ENCODE data around the gene ANKFY1.

The ANKFY1 gene

DNA sequence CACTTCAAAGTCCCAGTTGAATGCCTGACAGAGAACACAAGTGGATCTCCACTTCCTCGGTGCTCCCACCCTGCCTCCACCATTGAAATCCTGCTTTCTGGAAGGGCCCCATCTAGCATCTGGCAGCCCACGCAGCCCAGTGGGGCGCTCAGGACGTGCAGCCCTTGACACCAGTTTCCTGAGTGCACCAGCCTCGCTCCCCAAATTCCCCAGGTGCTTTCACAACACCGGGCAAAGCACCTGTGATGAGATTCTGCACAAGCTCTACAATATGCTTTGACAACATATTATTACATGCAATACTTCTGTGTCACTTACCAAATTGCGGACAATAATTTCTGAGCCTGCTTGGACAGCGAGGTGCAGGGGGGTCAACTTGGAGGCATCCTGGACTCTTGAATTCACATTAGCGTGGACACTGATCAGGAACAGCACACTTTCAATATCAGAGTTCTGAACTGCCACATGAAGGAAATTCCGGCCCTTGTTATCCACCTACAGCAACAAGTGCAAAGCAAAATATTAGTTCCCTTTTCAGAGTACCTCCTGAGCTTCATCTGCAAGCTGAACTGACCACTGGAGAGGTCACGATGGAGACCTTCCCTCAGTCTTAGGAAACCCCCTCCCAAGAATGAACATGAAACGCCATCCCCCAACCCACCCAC lies 86.8 kb downstream of the ANKFY1 start:
- no peak overlapping the region for H3K4me3 ChIP-seq (ENCODE audit: low read length)
- no peak overlapping the region for H3K27ac ChIP-seq (ENCODE audit: low read length)

DNA sequence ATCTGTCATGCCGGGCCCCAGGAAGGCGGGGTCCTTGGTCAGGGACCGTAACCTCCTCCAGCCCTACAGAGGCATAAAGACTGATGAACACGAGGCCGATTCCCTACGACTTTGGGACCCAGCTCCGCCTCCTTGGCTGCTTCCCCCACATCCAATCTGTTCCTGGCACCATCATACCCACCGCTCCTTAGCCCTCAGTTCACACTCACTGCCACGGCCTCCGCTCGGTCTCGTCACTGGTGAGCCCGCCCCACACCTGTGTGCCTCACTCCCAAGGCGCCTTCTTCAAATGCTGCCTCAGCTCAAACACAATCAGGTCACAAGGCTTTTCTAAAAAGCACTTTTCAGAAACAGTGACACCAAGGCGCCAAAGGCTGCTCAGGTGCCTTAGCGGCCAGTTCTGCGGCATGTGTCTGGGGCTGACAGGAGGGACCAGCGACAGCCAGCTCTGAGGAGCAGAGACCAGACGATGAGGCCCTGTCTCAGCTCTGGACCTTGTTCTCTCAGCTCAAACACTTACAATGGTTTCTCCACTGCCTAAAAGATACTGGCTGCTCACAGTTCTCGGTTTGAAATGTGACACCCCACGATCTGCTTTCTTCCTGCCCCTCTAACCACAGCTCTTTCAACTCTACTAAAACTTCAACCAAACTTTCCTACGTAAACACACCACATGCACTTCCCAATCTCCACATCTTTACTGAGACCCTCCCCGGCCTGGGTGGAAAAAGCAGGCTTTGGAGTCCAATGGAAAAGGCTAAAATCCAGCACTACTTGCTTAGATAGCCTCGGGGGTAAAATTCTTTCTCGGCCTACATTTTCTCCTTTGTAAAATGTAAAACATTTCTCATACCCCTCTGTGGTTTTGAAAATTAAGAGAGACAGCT lies 87.6 kb downstream of the ANKFY1 start:
- H3K79me2 ChIP-seq (ENCODE audit: low read length), result no peaks in the 10 kb centered on the region
- no peaks in the 10 kb centered on the region for H4K20me1 ChIP-seq (ENCODE audit: insufficient read depth, low read length)
- H2AFZ ChIP-seq (ENCODE audit: low read depth, low read length), result no peak overlapping the region
- no peaks in the 10 kb centered on the region for H3K4me1 ChIP-seq (ENCODE audit: low read length)
- TF ChIP-seq EZH2phosphoT487 (IDR thresholded peaks at IDR 0.05; ENCODE audit: low read depth), result no peak
- TF ChIP-seq, protein P1, sequence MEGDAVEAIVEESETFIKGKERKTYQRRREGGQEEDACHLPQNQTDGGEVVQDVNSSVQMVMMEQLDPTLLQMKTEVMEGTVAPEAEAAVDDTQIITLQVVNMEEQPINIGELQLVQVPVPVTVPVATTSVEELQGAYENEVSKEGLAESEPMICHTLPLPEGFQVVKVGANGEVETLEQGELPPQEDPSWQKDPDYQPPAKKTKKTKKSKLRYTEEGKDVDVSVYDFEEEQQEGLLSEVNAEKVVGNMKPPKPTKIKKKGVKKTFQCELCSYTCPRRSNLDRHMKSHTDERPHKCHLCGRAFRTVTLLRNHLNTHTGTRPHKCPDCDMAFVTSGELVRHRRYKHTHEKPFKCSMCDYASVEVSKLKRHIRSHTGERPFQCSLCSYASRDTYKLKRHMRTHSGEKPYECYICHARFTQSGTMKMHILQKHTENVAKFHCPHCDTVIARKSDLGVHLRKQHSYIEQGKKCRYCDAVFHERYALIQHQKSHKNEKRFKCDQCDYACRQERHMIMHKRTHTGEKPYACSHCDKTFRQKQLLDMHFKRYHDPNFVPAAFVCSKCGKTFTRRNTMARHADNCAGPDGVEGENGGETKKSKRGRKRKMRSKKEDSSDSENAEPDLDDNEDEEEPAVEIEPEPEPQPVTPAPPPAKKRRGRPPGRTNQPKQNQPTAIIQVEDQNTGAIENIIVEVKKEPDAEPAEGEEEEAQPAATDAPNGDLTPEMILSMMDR (IDR thresholded peaks at IDR 0.05; ENCODE audit: low read depth, low read length), result no peak
- no peak overlapping the region for H3K4me2 ChIP-seq (ENCODE audit: low read length)
- H3K9ac ChIP-seq (ENCODE audit: low read length), result no peak overlapping the region
- H3K27me3 ChIP-seq (ENCODE audit: low read depth, low read length), result no peaks in the 10 kb centered on the region
- H3K36me3 ChIP-seq (replicated peaks; ENCODE audit: low read depth, low read length), result peaks cover 2% of the 10 kb centered on the region
- H3K9me3 ChIP-seq (ENCODE audit: insufficient read depth, low read length), result no peaks in the 10 kb centered on the region
- H3K27ac ChIP-seq (ENCODE audit: low read length), result no peak overlapping the region
- H3K4me3 ChIP-seq (ENCODE audit: low read length), result no peak overlapping the region

More for the DNA sequence above, 86.8 kb downstream of the ANKFY1 start:
- no peaks in the 10 kb centered on the region for H3K4me1 ChIP-seq (ENCODE audit: low read length)
- peaks cover 2% of the 10 kb centered on the region for H3K36me3 ChIP-seq (replicated peaks; ENCODE audit: low read depth, low read length)
- no peak overlapping the region for H3K4me2 ChIP-seq (ENCODE audit: low read length)
- no peaks in the 10 kb centered on the region for H3K27me3 ChIP-seq (ENCODE audit: low read depth, low read length)
- H3K9ac ChIP-seq (ENCODE audit: low read length), result no peak overlapping the region
- no peaks in the 10 kb centered on the region for H4K20me1 ChIP-seq (ENCODE audit: insufficient read depth, low read length)
- no peaks in the 10 kb centered on the region for H3K79me2 ChIP-seq (ENCODE audit: low read length)
- H3K9me3 ChIP-seq (ENCODE audit: insufficient read depth, low read length), result no peaks in the 10 kb centered on the region
- TF ChIP-seq EZH2phosphoT487 (IDR thresholded peaks at IDR 0.05; ENCODE audit: low read depth), result no peak
- TF ChIP-seq, protein P1 (IDR thresholded peaks at IDR 0.05; ENCODE audit: low read depth, low read length), result no peak
- no peak overlapping the region for H2AFZ ChIP-seq (ENCODE audit: low read depth, low read length)

DNA sequence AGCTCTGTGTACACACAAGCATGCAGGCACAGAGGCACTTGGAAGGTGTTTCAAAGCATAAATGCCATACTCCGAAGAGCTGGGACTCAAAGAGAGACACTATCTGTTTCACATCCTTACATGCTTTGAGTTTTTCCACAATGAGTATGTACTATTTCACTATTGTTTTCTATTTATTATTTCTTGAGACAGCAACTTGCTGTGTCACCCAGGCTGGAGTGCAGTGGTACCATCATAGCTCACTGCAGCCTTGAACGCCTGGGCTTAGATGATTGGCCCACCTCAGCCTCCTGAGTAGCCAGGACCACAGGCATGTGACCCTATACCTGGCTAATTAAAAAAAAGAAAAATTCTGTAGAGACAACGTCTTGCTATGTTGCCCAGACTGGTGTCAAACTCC lies 89.2 kb downstream of the ANKFY1 start:
- Histone ChIP-seq H3K27ac (ENCODE audit: low read length) (no peak overlapping the region), H3K9ac (ENCODE audit: low read length) (no peak overlapping the region), H3K9me3 (ENCODE audit: insufficient read depth, low read length) (no peaks in the 10 kb centered on the region), H3K36me3 (replicated peaks; ENCODE audit: low read depth, low read length) (peaks cover 2% of the 10 kb centered on the region), H4K20me1 (ENCODE audit: insufficient read depth, low read length) (no peaks in the 10 kb centered on the region), H2AFZ (ENCODE audit: low read depth, low read length) (no peak overlapping the region), H3K4me1 (ENCODE audit: low read length) (no peaks in the 10 kb centered on the region), H3K79me2 (ENCODE audit: low read length) (no peaks in the 10 kb centered on the region), H3K27me3 (ENCODE audit: low read depth, low read length) (no peaks in the 10 kb centered on the region), H3K4me3 (ENCODE audit: low read length) (no peak overlapping the region), H3K4me2 (ENCODE audit: low read length) (no peak overlapping the region)
- TF ChIP-seq, protein P1 (IDR thresholded peaks at IDR 0.05; ENCODE audit: low read depth, low read length), result no peak
- no peak for TF ChIP-seq EZH2phosphoT487 (IDR thresholded peaks at IDR 0.05; ENCODE audit: low read depth)

DNA sequence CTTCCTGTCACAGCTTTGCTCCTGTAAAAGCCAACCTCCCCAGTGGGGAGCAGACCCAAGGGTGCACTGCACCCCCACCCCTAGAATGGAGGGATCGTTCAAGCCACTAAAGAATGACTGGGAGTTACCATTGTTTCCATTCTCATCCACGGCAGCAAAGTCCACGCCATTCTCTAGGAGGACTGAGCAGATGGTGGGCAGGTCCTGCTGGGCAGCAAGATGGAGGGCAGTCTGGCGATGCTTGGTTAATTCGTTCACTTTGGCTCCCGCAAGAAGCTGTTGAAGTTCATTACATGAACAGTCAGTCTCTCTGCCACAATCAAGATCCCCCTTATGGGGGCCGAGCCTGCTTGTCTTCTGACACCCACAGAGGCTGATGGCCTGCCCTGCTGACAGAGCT lies 90.0 kb downstream of the ANKFY1 start:
- H3K79me2 ChIP-seq (ENCODE audit: low read length), result no peaks in the 10 kb centered on the region
- H3K4me1 ChIP-seq (ENCODE audit: low read length), result no peaks in the 10 kb centered on the region
- H3K4me3 ChIP-seq (ENCODE audit: low read length), result no peak overlapping the region
- peaks cover 2% of the 10 kb centered on the region for H3K36me3 ChIP-seq (replicated peaks; ENCODE audit: low read depth, low read length)
- H3K27ac ChIP-seq (ENCODE audit: low read length), result no peak overlapping the region
- no peaks in the 10 kb centered on the region for H4K20me1 ChIP-seq (ENCODE audit: insufficient read depth, low read length)
- H3K27me3 ChIP-seq (ENCODE audit: low read depth, low read length), result no peaks in the 10 kb centered on the region
- no peak for TF ChIP-seq EZH2phosphoT487 (IDR thresholded peaks at IDR 0.05; ENCODE audit: low read depth)
- TF ChIP-seq, protein P1 (IDR thresholded peaks at IDR 0.05; ENCODE audit: low read depth, low read length), result no peak
- no peak overlapping the region for H3K4me2 ChIP-seq (ENCODE audit: low read length)
- H2AFZ ChIP-seq (ENCODE audit: low read depth, low read length), result no peak overlapping the region
- H3K9ac ChIP-seq (ENCODE audit: low read length), result no peak overlapping the region
- no peaks in the 10 kb centered on the region for H3K9me3 ChIP-seq (ENCODE audit: insufficient read depth, low read length)
